ENCODE measurements around the gene PCBP1.
"Not testable (repeated sequence)": the region's sequence is repeated elsewhere in the genome, so short reads cannot be mapped to it uniquely, and the experiment has no call there.

DNA sequence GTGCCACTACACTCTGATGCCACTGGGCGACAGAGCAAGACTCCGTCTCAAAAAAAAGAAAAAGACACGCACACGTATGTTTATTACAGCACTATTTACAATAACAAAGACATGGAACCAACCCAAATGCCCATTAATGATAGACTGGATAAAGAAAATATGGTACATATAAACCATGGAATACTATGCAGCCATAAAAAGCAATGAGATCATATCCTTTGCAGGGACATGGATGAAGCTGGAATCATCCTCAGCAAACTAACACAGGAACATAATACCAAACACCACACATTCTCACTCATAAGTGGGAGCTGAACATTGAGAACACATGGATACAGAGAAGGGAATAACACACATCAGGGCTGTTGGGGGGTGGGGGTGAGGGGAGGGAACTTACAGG, 32.0 kb upstream of the PCBP1 start:
- not testable (repeated sequence) for TF ChIP-seq POLR2A, POLR2AphosphoS5 (IDR thresholded peaks at IDR 0.05)

Data from breast epithelium (tissue), 3 donors.